ENCODE results near the gene CCDC70.
A peak's percentile ranks its signal among the peaks of the same experiment; 100 is the strongest.
"Not testable (repeated sequence)": the region's sequence is repeated elsewhere in the genome, so short reads cannot be mapped to it uniquely, and the experiment has no call there.

CCDC70 gene

DNA sequence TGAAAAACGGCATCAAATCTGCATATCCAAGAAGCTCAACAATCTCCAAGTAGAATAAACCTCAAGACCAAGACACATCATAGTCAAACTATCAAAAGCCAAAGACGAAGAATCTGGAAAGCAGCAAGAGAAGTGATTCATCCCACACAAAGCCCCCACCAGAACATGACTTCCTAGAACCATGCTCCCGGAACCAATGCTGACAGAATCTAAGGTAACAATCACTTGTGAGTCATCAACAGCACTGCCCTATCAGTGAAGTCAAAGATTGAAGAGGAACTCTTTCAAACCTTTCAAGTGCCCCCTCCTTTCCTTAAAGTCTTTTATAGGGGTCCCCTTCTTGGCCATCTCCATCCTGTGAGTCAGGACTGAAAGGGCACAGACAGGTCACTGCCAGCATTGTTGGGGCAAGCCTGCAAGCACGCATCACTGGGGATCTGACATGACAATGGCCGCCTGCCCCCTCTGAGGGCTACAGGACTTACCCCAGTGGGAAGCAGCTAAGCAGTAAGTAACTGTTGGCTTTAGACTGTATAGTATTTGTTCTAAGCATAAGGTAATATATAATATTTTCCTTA lies at the start of gene CCDC70:
Gene CCDC70, plus strand, starts transcription at position 247 of the 578 bp plus-strand sequence. CDS start 3,443 bp downstream, outside the sequence.
- DNase-seq = peak; percentile 49

DNA sequence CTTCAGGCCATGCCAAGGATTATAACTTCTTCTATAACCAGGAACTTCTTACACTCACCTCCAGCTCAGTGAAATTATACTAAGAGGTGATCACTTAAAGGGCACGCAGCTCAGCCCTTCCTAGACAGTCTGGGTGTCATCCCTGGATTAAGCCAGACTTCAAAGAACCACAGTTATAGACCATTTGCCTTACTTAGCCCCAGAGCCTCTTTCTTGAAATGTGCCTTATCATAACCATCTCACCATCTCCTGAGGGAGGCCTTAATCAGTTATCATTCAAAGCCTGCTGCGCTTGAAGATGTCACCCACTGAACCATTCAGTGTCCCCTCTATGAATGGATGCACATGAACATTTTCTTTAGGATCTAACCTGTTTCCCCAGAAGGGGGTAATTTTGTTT lies 47.7 kb upstream of the CCDC70 start:
- no peak for DNase-seq

GRCh38 chr13:51814825-51815650 lies 46.7 kb upstream of the CCDC70 start:
- peak; percentile 81 for DNase-seq

- DNase-seq = no peak
Observed at GRCh38 chr13:51815848-51816247, 45.9 kb upstream of the CCDC70 start.

- DNase-seq = no peak
Observed at GRCh38 chr13:51816604-51817249, 45.0 kb upstream of the CCDC70 start.

DNA sequence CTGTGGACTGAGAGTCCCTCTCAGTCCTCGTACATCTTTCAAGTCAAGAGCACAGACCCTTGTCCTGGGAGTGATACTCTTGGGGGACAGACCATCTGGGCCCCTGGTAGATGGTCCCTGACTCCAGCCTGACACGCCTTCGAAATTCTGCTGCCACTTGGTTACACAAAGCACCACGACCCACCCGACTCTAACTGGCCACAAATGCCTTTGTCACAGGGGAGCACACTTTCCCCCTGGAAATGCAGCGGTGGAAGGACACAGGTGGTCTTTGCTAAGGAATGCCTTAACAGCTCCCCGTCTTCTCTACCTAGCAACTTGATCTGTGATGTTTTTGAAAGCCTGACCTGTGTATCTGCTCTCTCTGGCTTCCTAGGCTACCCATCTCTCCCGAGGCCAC lies 44.1 kb upstream of the CCDC70 start:
- DNase-seq = no peak

DNA sequence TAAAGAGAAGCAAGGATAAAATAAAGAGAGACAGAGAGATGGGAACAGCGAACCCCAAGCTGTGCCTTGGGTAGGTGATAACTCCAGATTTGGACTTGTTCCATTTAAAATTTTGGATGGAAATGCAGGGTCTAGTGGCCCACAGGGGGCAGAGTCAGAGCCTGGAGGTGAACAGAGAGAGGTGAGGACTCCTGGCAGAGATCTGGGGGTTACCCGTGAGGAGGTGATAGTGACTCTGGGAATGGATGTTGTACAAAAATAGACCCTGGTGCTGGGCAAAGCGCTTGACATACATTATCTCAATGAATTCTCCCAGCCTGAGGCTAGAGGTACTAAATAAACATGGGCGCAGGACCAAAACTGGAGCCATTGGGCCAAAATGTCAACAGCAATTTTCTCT lies 43.5 kb upstream of the CCDC70 start:
- no peak for DNase-seq

- DNase-seq = peak; percentile 30
Observed at GRCh38 chr13:51818781-51819511, 42.8 kb upstream of the CCDC70 start.

- DNase-seq = no peak
Observed at GRCh38 chr13:51819544-51819943, 42.2 kb upstream of the CCDC70 start.

- DNase-seq = no peak
Observed at GRCh38 chr13:51820016-51820597, 41.7 kb upstream of the CCDC70 start.

DNA sequence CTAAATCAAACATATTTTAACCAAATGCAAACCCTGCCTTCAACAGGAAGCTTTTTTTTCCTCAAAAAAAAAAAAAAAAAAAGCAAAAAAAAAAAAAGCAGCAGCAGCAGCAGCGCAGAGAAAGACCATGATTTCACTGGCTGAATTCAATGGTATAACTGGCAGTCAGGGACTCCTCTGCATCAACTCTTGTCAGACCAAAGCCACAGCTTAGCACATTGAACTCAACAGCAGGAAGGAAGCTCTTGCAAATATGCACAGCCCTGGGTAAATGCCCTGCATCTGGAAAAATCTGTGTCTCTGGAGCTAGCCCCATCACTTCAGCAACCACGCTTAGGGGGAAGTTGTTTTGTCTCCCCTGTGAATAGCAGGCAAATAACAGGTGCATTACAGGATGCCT lies 40.2 kb upstream of the CCDC70 start:
- peak; percentile 44 for DNase-seq

GRCh38 chr13:51822106-51822815 lies 39.5 kb upstream of the CCDC70 start:
- peak; percentile 43 for DNase-seq

DNA sequence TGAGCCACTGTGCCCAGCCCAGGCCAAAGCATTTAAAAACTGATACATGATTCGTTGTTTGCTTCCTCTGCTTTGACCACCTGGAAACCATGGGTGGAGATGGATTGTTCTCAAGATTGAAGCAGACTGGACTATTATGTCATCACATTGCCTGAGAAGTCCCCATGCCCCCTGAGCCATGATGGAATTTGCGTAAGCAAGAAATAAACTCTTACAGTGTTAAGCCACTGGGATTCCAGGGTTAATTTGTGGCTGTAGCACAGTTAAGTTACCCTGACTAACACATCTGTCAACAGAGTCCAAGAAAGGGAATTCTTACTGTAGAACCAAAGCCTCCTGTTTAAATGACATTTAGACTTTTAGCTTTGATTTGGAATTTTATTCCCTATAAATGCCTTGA lies 38.4 kb upstream of the CCDC70 start:
- DNase-seq = no peak

DNA sequence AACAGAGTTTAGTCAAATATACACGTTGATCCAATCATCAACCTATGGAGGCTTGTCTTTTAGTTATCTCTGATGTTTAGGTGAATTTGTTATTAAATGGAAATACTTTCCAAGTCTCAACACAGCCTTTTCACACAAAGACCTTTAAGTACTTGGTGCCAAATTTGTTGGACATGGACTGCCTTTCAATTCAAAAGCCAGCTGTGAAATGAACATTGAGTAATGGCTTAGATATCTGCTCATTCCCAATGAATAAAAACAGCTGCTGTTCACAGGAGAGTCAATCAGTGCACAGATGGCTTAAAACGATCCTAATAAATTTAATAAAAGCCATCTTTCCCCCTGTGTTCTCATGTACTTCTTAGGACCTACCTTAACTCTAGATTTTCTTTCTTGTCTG lies 37.9 kb upstream of the CCDC70 start:
- no peak for DNase-seq

DNA sequence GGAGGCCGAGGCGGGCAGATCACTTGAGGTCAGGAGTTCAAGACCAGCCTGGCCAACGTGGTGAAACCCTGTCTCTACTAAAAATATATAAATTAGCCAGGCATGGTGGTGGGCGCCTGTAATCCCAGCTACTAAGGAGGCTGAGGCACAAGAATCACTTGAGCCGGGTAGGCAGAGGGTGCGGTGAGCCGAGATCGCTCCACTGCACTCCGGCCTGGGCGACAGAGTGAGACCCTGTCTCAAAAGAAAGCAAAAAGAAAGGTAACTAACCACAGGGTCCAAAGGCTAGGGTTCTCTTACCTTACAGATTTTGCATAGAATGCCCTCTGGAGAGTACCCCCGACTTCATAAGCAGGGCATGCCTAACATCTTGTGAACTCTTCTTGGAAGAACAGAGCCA lies 37.1 kb upstream of the CCDC70 start:
- not testable (repeated sequence) for DNase-seq

- DNase-seq = peak; percentile 72
Observed at GRCh38 chr13:51825165-51825592, 36.6 kb upstream of the CCDC70 start.

GRCh38 chr13:51825681-51826254 lies 36.0 kb upstream of the CCDC70 start:
- no peak for DNase-seq

- no peak for DNase-seq
Observed at GRCh38 chr13:51826606-51827005, 35.2 kb upstream of the CCDC70 start.

DNA sequence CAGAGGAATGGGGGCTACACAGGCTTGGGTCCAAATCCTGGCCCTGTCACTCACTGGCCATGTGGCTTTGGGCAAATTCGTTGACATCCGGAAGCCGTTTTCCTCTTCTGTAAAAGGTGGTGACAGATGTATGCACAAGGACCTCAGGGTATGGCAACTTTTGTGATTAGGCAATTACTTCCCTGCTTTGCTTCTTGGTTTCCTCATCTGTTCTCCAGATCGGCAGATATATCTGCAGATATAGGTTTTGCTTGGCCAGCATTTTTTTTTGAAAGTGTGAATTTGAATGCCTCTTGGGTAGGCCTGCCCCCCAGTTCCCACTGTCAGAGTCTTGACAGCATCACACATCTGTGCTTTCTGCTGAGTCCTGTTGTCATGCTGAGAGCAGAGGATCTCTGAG lies 34.5 kb upstream of the CCDC70 start:
- DNase-seq = no peak

DNA sequence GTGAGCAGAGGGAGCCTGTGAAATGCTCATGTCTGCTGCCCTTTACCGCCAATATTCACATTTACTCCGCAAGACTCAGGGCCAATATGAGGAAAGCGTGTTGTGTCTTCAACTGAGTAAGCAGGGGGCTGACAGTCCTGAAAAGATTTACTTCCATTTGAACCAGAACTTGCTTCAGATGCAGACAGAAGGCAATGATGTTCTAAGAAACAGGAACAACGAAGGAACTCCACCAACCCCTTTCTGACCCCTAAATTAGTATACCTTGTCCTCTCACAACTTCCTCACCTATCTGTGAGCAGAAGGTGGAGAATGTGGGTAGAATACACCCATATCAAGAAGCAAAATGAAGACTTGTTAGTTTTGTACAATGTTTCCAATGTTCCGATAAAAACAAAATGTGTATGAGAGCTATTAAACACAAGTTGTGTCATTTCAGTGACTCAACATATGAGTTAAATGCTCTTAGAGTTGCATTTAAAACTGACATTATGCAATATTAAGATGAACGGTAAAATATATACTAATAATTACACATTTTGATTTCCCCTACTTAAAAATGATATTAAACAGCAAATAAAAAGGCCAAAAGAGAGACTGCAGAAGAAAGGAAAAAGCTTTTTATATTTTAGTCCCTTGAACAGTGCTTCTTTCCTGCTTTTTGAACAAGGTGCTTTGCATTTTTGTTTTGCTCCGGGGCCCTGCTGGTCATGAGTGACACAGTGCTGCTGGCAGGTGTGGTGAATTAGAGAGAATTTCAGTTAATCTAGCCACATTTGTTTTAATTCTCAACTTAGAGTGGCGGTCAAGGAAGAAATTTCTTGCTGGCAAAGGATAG lies 32.8 kb upstream of the CCDC70 start:
- DNase-seq = no peak

GRCh38 chr13:51829568-51829899 lies 32.2 kb upstream of the CCDC70 start:
- DNase-seq = no peak
